MM.1S (cell line): ENCODE results near the gene CNTNAP2.

Experiments
- EZH2 ChIP-seq: fragments of 300-600 bp; sonication (generic); optimal IDR thresholded peaks from 2 replicates; pipeline ENCODE3; 2017; ENCODE audit warnings: low read depth, mild to moderate bottlenecking, antibody characterized with exemption, low read length, mixed read lengths
- EZH2phosphoT487 ChIP-seq: fragments of 300-600 bp; sonication (generic); IDR thresholded peaks from 2 replicates; pipeline ENCODE4 v1.6.1; 2018; ENCODE audit warnings: antibody characterized with exemption, low read length
- TF ChIP-seq, protein P1 (sequence below): fragments of 300-600 bp; sonication (generic); IDR thresholded peaks from 2 replicates; pipeline ENCODE4 v1.5.1; 2016; ENCODE audit warnings: antibody characterized with exemption, low read length, mixed read lengths

DNA sequence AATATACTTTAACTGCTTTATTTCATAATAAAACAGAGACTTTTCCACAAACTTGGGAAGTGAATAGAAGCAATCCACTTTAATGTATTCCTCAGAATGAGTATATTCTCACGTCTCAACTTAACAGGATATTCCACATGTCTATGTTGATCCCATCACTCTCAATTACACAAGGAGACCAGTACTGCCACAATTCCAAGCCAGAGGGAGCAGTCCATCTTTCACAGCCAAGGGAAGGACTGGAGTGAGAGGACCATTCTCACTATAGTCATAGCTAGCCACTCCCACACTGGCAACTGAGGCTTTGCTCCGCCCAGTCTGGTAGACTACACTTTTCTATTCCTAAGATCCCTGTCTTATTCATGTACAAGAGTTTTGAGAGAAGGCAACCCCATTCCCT is 553.9 kb downstream of the CNTNAP2 start:
- TF ChIP-seq, protein P1, sequence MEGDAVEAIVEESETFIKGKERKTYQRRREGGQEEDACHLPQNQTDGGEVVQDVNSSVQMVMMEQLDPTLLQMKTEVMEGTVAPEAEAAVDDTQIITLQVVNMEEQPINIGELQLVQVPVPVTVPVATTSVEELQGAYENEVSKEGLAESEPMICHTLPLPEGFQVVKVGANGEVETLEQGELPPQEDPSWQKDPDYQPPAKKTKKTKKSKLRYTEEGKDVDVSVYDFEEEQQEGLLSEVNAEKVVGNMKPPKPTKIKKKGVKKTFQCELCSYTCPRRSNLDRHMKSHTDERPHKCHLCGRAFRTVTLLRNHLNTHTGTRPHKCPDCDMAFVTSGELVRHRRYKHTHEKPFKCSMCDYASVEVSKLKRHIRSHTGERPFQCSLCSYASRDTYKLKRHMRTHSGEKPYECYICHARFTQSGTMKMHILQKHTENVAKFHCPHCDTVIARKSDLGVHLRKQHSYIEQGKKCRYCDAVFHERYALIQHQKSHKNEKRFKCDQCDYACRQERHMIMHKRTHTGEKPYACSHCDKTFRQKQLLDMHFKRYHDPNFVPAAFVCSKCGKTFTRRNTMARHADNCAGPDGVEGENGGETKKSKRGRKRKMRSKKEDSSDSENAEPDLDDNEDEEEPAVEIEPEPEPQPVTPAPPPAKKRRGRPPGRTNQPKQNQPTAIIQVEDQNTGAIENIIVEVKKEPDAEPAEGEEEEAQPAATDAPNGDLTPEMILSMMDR = no peak
- TF ChIP-seq EZH2phosphoT487 (no peak), EZH2 (no peak)
